Measurements from ENCODE around the gene FHIT.
"Not testable (repeated sequence)": the region's sequence is repeated elsewhere in the genome, so short reads cannot be mapped to it uniquely, and the experiment has no call there.

The FHIT gene

GRCh38 chr3:60675424-60675823 lies 575.8 kb downstream of the FHIT start:
- Histone ChIP-seq H3K4me3 (ENCODE audit: low read length) (no peak overlapping the region), H3K27me3 (ENCODE audit: control insufficient read depth, low read length) (no peaks in the 10 kb centered on the region), H3K79me2 (ENCODE audit: control insufficient read depth, low read length) (no peaks in the 10 kb centered on the region), H3K4me2 (ENCODE audit: low read length) (no peak overlapping the region), H3K36me3 (ENCODE audit: control insufficient read depth, low read length) (no peaks in the 10 kb centered on the region), H4K20me1 (ENCODE audit: control insufficient read depth, insufficient read depth, low read depth, low read length) (no peaks in the 10 kb centered on the region), H3K9me3 (ENCODE audit: control insufficient read depth, insufficient read depth, low read length) (no peaks in the 10 kb centered on the region), H3K4me1 (ENCODE audit: control insufficient read depth, low read length) (no peaks in the 10 kb centered on the region), H3K27ac (ENCODE audit: low read depth, low read length) (no peak overlapping the region), H3K9me2 (replicated peaks; ENCODE audit: control insufficient read depth, low read length) (no peaks in the 10 kb centered on the region), H3F3A (ENCODE audit: control insufficient read depth, insufficient read depth) (no peaks in the 10 kb centered on the region)
- TF ChIP-seq EZH2phosphoT487 (IDR thresholded peaks at IDR 0.05; ENCODE audit: borderline replicate concordance, low read length) (no peak), CTCF (IDR thresholded peaks at IDR 0.05; ENCODE audit: low read depth, low read length, poor library complexity, severe bottlenecking) (no peak)

GRCh38 chr3:60674870-60675269 lies 576.4 kb downstream of the FHIT start:
- no peaks in the 10 kb centered on the region for H3K79me2 ChIP-seq (ENCODE audit: control insufficient read depth, low read length)
- H3K27me3 ChIP-seq (ENCODE audit: control insufficient read depth, low read length), result no peaks in the 10 kb centered on the region
- no peak overlapping the region for H3K4me3 ChIP-seq (ENCODE audit: low read length)
- no peaks in the 10 kb centered on the region for H4K20me1 ChIP-seq (ENCODE audit: control insufficient read depth, insufficient read depth, low read depth, low read length)
- H3K27ac ChIP-seq (ENCODE audit: low read depth, low read length), result no peak overlapping the region
- no peak for TF ChIP-seq CTCF (IDR thresholded peaks at IDR 0.05; ENCODE audit: low read depth, low read length, poor library complexity, severe bottlenecking)
- TF ChIP-seq EZH2phosphoT487 (IDR thresholded peaks at IDR 0.05; ENCODE audit: borderline replicate concordance, low read length), result no peak
- no peaks in the 10 kb centered on the region for H3K36me3 ChIP-seq (ENCODE audit: control insufficient read depth, low read length)
- H3K9me3 ChIP-seq (ENCODE audit: control insufficient read depth, insufficient read depth, low read length), result no peaks in the 10 kb centered on the region
- H3F3A ChIP-seq (ENCODE audit: control insufficient read depth, insufficient read depth), result no peaks in the 10 kb centered on the region
- H3K4me1 ChIP-seq (ENCODE audit: control insufficient read depth, low read length), result no peaks in the 10 kb centered on the region
- no peaks in the 10 kb centered on the region for H3K9me2 ChIP-seq (replicated peaks; ENCODE audit: control insufficient read depth, low read length)
- no peak overlapping the region for H3K4me2 ChIP-seq (ENCODE audit: low read length)

- no peaks in the 10 kb centered on the region for H3K36me3 ChIP-seq (ENCODE audit: control insufficient read depth, low read length)
- no peaks in the 10 kb centered on the region for H4K20me1 ChIP-seq (ENCODE audit: control insufficient read depth, insufficient read depth, low read depth, low read length)
- no peaks in the 10 kb centered on the region for H3K9me3 ChIP-seq (ENCODE audit: control insufficient read depth, insufficient read depth, low read length)
- no peaks in the 10 kb centered on the region for H3K79me2 ChIP-seq (ENCODE audit: control insufficient read depth, low read length)
- H3K27ac ChIP-seq (ENCODE audit: low read depth, low read length), result no peak overlapping the region
- H3K4me1 ChIP-seq (ENCODE audit: control insufficient read depth, low read length), result no peaks in the 10 kb centered on the region
- TF ChIP-seq CTCF (IDR thresholded peaks at IDR 0.05; ENCODE audit: low read depth, low read length, poor library complexity, severe bottlenecking), result no peak
- no peak for TF ChIP-seq EZH2phosphoT487 (IDR thresholded peaks at IDR 0.05; ENCODE audit: borderline replicate concordance, low read length)
- H3F3A ChIP-seq (ENCODE audit: control insufficient read depth, insufficient read depth), result no peaks in the 10 kb centered on the region
- H3K4me2 ChIP-seq (ENCODE audit: low read length), result no peak overlapping the region
- H3K27me3 ChIP-seq (ENCODE audit: control insufficient read depth, low read length), result no peaks in the 10 kb centered on the region
- no peak overlapping the region for H3K4me3 ChIP-seq (ENCODE audit: low read length)
- no peaks in the 10 kb centered on the region for H3K9me2 ChIP-seq (replicated peaks; ENCODE audit: control insufficient read depth, low read length)
Measured at GRCh38 chr3:60673123-60673522, 578.1 kb downstream of the FHIT start.

GRCh38 chr3:60672337-60672736 lies 578.9 kb downstream of the FHIT start:
- H4K20me1 ChIP-seq (ENCODE audit: control insufficient read depth, insufficient read depth, low read depth, low read length); H3K4me1 ChIP-seq (ENCODE audit: control insufficient read depth, low read length); H3K27me3 ChIP-seq (ENCODE audit: control insufficient read depth, low read length); H3K9me3 ChIP-seq (ENCODE audit: control insufficient read depth, insufficient read depth, low read length); H3K4me2 ChIP-seq (ENCODE audit: low read length); H3K79me2 ChIP-seq (ENCODE audit: control insufficient read depth, low read length); H3K9me2 ChIP-seq (replicated peaks; ENCODE audit: control insufficient read depth, low read length); H3F3A ChIP-seq (ENCODE audit: control insufficient read depth, insufficient read depth); H3K36me3 ChIP-seq (ENCODE audit: control insufficient read depth, low read length); H3K4me3 ChIP-seq (ENCODE audit: low read length); H3K27ac ChIP-seq (ENCODE audit: low read depth, low read length): not testable (repeated sequence)
